Measurements from ENCODE around the gene ZSWIM3. TPM values are rescaled to one million over a fixed set of nuclear protein-coding genes. Genes with fewer than 3 reads are reported as not detected.
A peak's percentile ranks its signal among the peaks of the same experiment; 100 is the strongest.

ZSWIM3 gene
- total and polyA plus RNA-seq, 2 of the 13 experiments (the other 11 are each of a cell fraction or from before 2014, with no cell fraction given) = 5.2 to 5.8 TPM

DNA sequence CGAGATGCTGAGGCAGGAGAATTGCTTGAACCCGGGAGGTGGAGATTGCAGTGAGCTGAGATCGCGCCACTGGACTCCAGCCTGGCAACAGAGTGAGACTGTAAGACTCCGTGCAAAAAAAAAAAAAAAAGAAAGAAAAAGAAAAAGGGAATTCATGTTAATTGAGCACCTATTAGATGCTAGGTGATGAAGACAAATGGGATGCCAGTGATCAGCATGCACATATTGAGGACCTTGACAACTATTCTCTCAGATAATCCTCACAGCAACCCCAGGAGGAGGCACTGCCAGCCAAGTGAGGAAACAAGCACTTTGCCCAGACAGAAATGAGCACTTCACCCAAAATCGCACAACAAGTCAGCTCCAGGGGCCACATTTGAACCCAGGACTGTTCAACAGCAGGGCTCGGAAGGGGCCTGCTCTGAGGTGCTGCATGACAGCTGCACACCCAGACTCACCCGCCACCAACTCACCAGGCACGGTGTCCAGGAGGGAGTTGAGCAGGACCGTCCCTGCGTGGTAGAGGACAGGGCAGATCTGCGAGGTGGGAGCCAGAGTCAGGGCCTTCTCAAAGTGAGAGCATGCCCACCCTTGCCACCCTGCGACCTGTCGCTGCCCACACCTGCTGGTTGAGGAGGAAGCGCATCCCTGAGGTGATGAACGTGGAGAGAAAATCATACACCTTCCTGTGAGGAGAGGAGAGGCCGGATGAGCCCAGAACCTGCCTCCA lies 50.0 kb downstream of the ZSWIM3 start:
- Histone ChIP-seq H2AFZ (ENCODE audit: low read length) (no peak overlapping the region), H3K36me3 (replicated peaks in 1 of 2; ENCODE audit: control insufficient read depth in 1 of 2, insufficient read depth in 2 of 2, low read length in 2 of 2) (no peaks in the 10 kb centered on the region), H3K9me3 (ENCODE audit: low read length) (no peaks in the 10 kb centered on the region), H3K4me2 (ENCODE audit: low read depth, low read length) (no peak overlapping the region), H3K79me2 (ENCODE audit: insufficient read depth, low read length) (no peaks in the 10 kb centered on the region), H3K27me3 (ENCODE audit: control insufficient read depth in 1 of 2, insufficient read depth in 2 of 2, low read length in 2 of 2) (no peaks in the 10 kb centered on the region; a peak in 1 of 5 replicates), H3K4me1 (ENCODE audit: insufficient read depth, low read length) (peaks cover 68% of the 10 kb centered on the region), H4K20me1 (ENCODE audit: insufficient read depth, low read length) (no peaks in the 10 kb centered on the region), H3K27ac (ENCODE audit: extremely low read length, insufficient read depth, low read length) (no peak overlapping the region), H3K9ac (ENCODE audit: insufficient read depth, low read depth, low read length) (no peak overlapping the region), H3K4me3 (replicated peaks in 1 of 3; ENCODE audit: insufficient read depth in 1 of 3, low read depth in 2 of 3, low read length in 3 of 3) (no peak overlapping the region)
- ChIA-PET CTCF (ENCODE audit: low intra/inter-chr PET ratio, low total read pairs) (no interaction called here), POLR2A (interaction anchor here (5.6 to 8.8 kb wide), 2 partner anchors 12 to 15 kb away, joined by 62 to 164 read pairs; partner anchors contain the start of genes CTSA and NEURL2)
- no TSS peak for BruUV-seq (replicated peaks)
- 87% methylated on average over 17 of the region's 17 CpGs for WGBS (ENCODE audit: low lambda C conversion rate)
- FAIRE-seq (no peak), ATAC-seq (no peak), DNase-seq (ENCODE audit: low spot score) (no peak)
- intact Hi-C loops (cut with micrococcal nuclease; ENCODE audit: unreplicated experiment) = no loop called here
- in situ Hi-C loops (cut with HindIII; ENCODE audit: extremely low pct_ligation_motif_present, low pct_unique_long_range_greater_than_20kb) = no loop called here
- TF ChIP-seq ZNF607 (CRISPR knock-in tag; IDR thresholded peaks at IDR 0.05; ENCODE audit: borderline replicate concordance) (no peak), SP1 (IDR thresholded peaks at IDR 0.05) (no peak), SP1 (CRISPR knock-in tag; IDR thresholded peaks at IDR 0.05) (no peak), ZKSCAN1 (IDR thresholded peaks at IDR 0.05; ENCODE audit: low read length) (no peak), KDM1A (CRISPR knock-in tag; IDR thresholded peaks at IDR 0.05) (no peak), RXRA (CRISPR knock-in tag; IDR thresholded peaks at IDR 0.05) (no peak), SMYD3 (CRISPR knock-in tag; IDR thresholded peaks at IDR 0.05) (no peak), WIZ (CRISPR knock-in tag; IDR thresholded peaks at IDR 0.05) (no peak), ZNF781 (CRISPR knock-in tag; IDR thresholded peaks at IDR 0.05; ENCODE audit: borderline replicate concordance, not compliant biosample characterization) (no peak), ISX (CRISPR knock-in tag; conservative IDR thresholded peaks at IDR 0.05) (no peak), KDM5B (CRISPR knock-in tag; IDR thresholded peaks at IDR 0.05; ENCODE audit: borderline replicate concordance) (peak; percentile 32; the same call in 1 of the 2 replicates), HNRNPLL (IDR thresholded peaks at IDR 0.05; ENCODE audit: low read depth, low read length, poor library complexity, severe bottlenecking) (peak; percentile 22)
- TF ChIP-seq, protein P1, sequence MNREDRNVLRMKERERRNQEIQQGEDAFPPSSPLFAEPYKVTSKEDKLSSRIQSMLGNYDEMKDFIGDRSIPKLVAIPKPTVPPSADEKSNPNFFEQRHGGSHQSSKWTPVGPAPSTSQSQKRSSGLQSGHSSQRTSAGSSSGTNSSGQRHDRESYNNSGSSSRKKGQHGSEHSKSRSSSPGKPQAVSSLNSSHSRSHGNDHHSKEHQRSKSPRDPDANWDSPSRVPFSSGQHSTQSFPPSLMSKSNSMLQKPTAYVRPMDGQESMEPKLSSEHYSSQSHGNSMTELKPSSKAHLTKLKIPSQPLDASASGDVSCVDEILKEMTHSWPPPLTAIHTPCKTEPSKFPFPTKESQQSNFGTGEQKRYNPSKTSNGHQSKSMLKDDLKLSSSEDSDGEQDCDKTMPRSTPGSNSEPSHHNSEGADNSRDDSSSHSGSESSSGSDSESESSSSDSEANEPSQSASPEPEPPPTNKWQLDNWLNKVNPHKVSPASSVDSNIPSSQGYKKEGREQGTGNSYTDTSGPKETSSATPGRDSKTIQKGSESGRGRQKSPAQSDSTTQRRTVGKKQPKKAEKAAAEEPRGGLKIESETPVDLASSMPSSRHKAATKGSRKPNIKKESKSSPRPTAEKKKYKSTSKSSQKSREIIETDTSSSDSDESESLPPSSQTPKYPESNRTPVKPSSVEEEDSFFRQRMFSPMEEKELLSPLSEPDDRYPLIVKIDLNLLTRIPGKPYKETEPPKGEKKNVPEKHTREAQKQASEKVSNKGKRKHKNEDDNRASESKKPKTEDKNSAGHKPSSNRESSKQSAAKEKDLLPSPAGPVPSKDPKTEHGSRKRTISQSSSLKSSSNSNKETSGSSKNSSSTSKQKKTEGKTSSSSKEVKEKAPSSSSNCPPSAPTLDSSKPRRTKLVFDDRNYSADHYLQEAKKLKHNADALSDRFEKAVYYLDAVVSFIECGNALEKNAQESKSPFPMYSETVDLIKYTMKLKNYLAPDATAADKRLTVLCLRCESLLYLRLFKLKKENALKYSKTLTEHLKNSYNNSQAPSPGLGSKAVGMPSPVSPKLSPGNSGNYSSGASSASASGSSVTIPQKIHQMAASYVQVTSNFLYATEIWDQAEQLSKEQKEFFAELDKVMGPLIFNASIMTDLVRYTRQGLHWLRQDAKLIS (CRISPR knock-in tag; IDR thresholded peaks at IDR 0.05) = no peak
- TF ChIP-seq, protein P2, sequence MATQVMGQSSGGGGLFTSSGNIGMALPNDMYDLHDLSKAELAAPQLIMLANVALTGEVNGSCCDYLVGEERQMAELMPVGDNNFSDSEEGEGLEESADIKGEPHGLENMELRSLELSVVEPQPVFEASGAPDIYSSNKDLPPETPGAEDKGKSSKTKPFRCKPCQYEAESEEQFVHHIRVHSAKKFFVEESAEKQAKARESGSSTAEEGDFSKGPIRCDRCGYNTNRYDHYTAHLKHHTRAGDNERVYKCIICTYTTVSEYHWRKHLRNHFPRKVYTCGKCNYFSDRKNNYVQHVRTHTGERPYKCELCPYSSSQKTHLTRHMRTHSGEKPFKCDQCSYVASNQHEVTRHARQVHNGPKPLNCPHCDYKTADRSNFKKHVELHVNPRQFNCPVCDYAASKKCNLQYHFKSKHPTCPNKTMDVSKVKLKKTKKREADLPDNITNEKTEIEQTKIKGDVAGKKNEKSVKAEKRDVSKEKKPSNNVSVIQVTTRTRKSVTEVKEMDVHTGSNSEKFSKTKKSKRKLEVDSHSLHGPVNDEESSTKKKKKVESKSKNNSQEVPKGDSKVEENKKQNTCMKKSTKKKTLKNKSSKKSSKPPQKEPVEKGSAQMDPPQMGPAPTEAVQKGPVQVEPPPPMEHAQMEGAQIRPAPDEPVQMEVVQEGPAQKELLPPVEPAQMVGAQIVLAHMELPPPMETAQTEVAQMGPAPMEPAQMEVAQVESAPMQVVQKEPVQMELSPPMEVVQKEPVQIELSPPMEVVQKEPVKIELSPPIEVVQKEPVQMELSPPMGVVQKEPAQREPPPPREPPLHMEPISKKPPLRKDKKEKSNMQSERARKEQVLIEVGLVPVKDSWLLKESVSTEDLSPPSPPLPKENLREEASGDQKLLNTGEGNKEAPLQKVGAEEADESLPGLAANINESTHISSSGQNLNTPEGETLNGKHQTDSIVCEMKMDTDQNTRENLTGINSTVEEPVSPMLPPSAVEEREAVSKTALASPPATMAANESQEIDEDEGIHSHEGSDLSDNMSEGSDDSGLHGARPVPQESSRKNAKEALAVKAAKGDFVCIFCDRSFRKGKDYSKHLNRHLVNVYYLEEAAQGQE (IDR thresholded peaks at IDR 0.05; ENCODE audit: borderline replicate concordance in 1 of 2, low read depth in 1 of 2, low read length in 2 of 2) = no peak
- TF ChIP-seq, protein P3, sequence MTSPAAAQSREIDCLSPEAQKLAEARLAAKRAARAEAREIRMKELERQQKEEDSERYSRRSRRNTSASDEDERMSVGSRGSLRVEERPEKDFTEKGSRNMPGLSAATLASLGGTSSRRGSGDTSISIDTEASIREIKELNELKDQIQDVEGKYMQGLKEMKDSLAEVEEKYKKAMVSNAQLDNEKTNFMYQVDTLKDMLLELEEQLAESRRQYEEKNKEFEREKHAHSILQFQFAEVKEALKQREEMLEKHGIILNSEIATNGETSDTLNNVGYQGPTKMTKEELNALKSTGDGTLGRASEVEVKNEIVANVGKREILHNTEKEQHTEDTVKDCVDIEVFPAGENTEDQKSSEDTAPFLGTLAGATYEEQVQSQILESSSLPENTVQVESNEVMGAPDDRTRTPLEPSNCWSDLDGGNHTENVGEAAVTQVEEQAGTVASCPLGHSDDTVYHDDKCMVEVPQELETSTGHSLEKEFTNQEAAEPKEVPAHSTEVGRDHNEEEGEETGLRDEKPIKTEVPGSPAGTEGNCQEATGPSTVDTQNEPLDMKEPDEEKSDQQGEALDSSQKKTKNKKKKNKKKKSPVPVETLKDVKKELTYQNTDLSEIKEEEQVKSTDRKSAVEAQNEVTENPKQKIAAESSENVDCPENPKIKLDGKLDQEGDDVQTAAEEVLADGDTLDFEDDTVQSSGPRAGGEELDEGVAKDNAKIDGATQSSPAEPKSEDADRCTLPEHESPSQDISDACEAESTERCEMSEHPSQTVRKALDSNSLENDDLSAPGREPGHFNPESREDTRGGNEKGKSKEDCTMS (CRISPR knock-in tag; conservative IDR thresholded peaks at IDR 0.05) = no peak

Data from HepG2 (cell line).